Measurements from ENCODE around the gene CD163L1.

The CD163L1 gene

GRCh38 chr12:7472060-7472459 lies 28.1 kb upstream of the CD163L1 start:
- TF ChIP-seq TEAD4 (IDR thresholded peaks at IDR 0.05) (no peak), FOXM1 (IDR thresholded peaks at IDR 0.05; ENCODE audit: borderline replicate concordance, low read depth) (no peak), CEBPB (IDR thresholded peaks at IDR 0.05) (no peak), REST (IDR thresholded peaks at IDR 0.05; ENCODE audit: low read depth) (no peak), CREB1 (IDR thresholded peaks at IDR 0.05; ENCODE audit: low read depth) (no peak), MAX (IDR thresholded peaks at IDR 0.05) (no peak), TAF1 (IDR thresholded peaks at IDR 0.05; ENCODE audit: low read depth) (no peak), EGR1 (IDR thresholded peaks at IDR 0.05) (no peak), TCF12 (IDR thresholded peaks at IDR 0.05; ENCODE audit: low read depth) (no peak), YY1 (IDR thresholded peaks at IDR 0.05; ENCODE audit: low read depth) (no peak), ZBTB7A (IDR thresholded peaks at IDR 0.05; ENCODE audit: low read depth) (no peak), USF1 (IDR thresholded peaks at IDR 0.05) (no peak), RAD21 (IDR thresholded peaks at IDR 0.05; ENCODE audit: low read depth) (no peak), EP300 (IDR thresholded peaks at IDR 0.05; ENCODE audit: borderline replicate concordance) (no peak), NFIC (IDR thresholded peaks at IDR 0.05) (no peak)

- TF ChIP-seq RAD21 (IDR thresholded peaks at IDR 0.05; ENCODE audit: low read depth) (peak; percentile 81), REST (IDR thresholded peaks at IDR 0.05; ENCODE audit: low read depth) (no peak), YY1 (IDR thresholded peaks at IDR 0.05; ENCODE audit: low read depth) (no peak), TAF1 (IDR thresholded peaks at IDR 0.05; ENCODE audit: low read depth) (no peak)
These were observed 16.7 kb upstream of the CD163L1 start for GRCh38 chr12:7460375-7461259.

- TF ChIP-seq USF1 (IDR thresholded peaks at IDR 0.05) (no peak), ZBTB7A (IDR thresholded peaks at IDR 0.05; ENCODE audit: low read depth) (no peak), REST (IDR thresholded peaks at IDR 0.05; ENCODE audit: low read depth) (no peak), RAD21 (IDR thresholded peaks at IDR 0.05; ENCODE audit: low read depth) (no peak), MAX (IDR thresholded peaks at IDR 0.05) (no peak), TEAD4 (IDR thresholded peaks at IDR 0.05) (no peak), TAF1 (IDR thresholded peaks at IDR 0.05; ENCODE audit: low read depth) (no peak), EP300 (IDR thresholded peaks at IDR 0.05; ENCODE audit: borderline replicate concordance) (no peak), CREB1 (IDR thresholded peaks at IDR 0.05; ENCODE audit: low read depth) (no peak), YY1 (IDR thresholded peaks at IDR 0.05; ENCODE audit: low read depth) (no peak), NFIC (IDR thresholded peaks at IDR 0.05) (no peak), CEBPB (IDR thresholded peaks at IDR 0.05) (no peak), EGR1 (IDR thresholded peaks at IDR 0.05) (no peak), FOXM1 (IDR thresholded peaks at IDR 0.05; ENCODE audit: borderline replicate concordance, low read depth) (no peak), TCF12 (IDR thresholded peaks at IDR 0.05; ENCODE audit: low read depth) (no peak)
These were observed 16.0 kb upstream of the CD163L1 start for GRCh38 chr12:7459973-7460372.

- TF ChIP-seq TAF1 (IDR thresholded peaks at IDR 0.05; ENCODE audit: low read depth) = no peak
- peak; percentile 22; the same call in 1 of the 2 replicates for TF ChIP-seq CEBPB (IDR thresholded peaks at IDR 0.05)
- no peak for TF ChIP-seq MAX (IDR thresholded peaks at IDR 0.05)
- no peak for TF ChIP-seq TCF12 (IDR thresholded peaks at IDR 0.05; ENCODE audit: low read depth)
These were observed 7.8 kb upstream of the CD163L1 start for GRCh38 chr12:7451756-7452155.
